PC-9 (cell line): ENCODE measurements around the gene TSHZ3. TPM values are rescaled to one million over a fixed set of nuclear protein-coding genes. Genes with fewer than 3 reads are reported as not detected.

Source experiments
- BruUV-seq: library from RNA; stranded (reverse); fragments of 400-500 nt; replicated peaks from 2 replicates; lab custom pipeline; 2021; lab: Mats Ljungman, UMichigan
- CTCF ChIA-PET: fragments of 300-600 bp; sonication (Branson Sonifier 250); formaldehyde crosslinking; loops from one replicate; lab custom pipeline; 2022; ENCODE audit warnings: antibody characterized with exemption; lab: Charles Lee
- POLR2A ChIA-PET: fragments of 300-600 bp; sonication (Branson Sonifier 250); formaldehyde crosslinking; loops from one replicate; lab custom pipeline; 2022; ENCODE audit warnings: antibody characterized with exemption; ENCODE audit not compliant: unreplicated experiment; lab: Charles Lee
- DNase-seq, 2 experiments: peaks; one replicate each; pipeline versions ENCODE4 v3.0.0 to v3.0.0-alpha.2; 2015 to 2022; ENCODE audit warnings: mixed read lengths in 1 of 2
- H2AFZ ChIP-seq: fragments of 200-600 bp; sonication (generic); 2 replicates; pipeline ENCODE4 v1.8.1; 2017; ENCODE audit warnings: antibody characterized with exemption
- H3F3A ChIP-seq: fragments of 200-600 bp; sonication (generic); 2 replicates; pipeline ENCODE4 v1.8.1; 2017; ENCODE audit warnings: antibody characterized with exemption, mild to moderate bottlenecking, low read depth; ENCODE audit not compliant: insufficient read depth
- H3K27ac ChIP-seq: fragments of 200-600 bp; sonication (generic); 2 replicates; pipeline ENCODE4 v1.6.1; 2016; ENCODE audit warnings: mixed run types
- H3K27me3 ChIP-seq: fragments of 200-600 bp; sonication (generic); 2 replicates; pipeline ENCODE4 v1.6.1; 2016; ENCODE audit warnings: low read depth, mixed run types; ENCODE audit not compliant: insufficient read depth
- H3K36me3 ChIP-seq: fragments of 200-600 bp; sonication (generic); 2 replicates; pipeline ENCODE4 v1.6.1; 2016; ENCODE audit warnings: low read depth, mixed run types
- H3K4me1 ChIP-seq: fragments of 200-600 bp; sonication (generic); replicated peaks from 2 replicates; pipeline ENCODE4 v1.6.1; 2016; ENCODE audit warnings: mixed run types; ENCODE audit not compliant: insufficient read depth
- H3K4me2 ChIP-seq: fragments of 200-600 bp; sonication (generic); 2 replicates; pipeline ENCODE4 v1.6.1; 2017; ENCODE audit warnings: mixed run types
- H3K4me3 ChIP-seq: fragments of 200-600 bp; sonication (generic); 2 replicates; pipeline ENCODE4 v1.6.1; 2016; ENCODE audit warnings: mixed run types
- H3K79me2 ChIP-seq: fragments of 200-600 bp; sonication (generic); 2 replicates; pipeline ENCODE4 v1.6.1; 2017; ENCODE audit warnings: low read depth, mixed run types
- H3K9me2 ChIP-seq: fragments of 200-600 bp; sonication (generic); 2 replicates; pipeline ENCODE4 v1.8.1; 2017; ENCODE audit warnings: mild to moderate bottlenecking; ENCODE audit not compliant: insufficient read depth
- H3K9me3 ChIP-seq: fragments of 200-600 bp; sonication (generic); 2 replicates; pipeline ENCODE4 v1.8.1; 2016; ENCODE audit warnings: low read depth; ENCODE audit not compliant: insufficient read depth
- H4K20me1 ChIP-seq: fragments of 200-600 bp; sonication (generic); 2 replicates; pipeline ENCODE4 v1.8.1; 2017; ENCODE audit not compliant: insufficient read depth
- EZH2 ChIP-seq: fragments of 200-600 bp; sonication (generic); IDR thresholded peaks from 2 replicates; pipeline ENCODE4 v1.8.0; 2017; ENCODE audit warnings: antibody characterized with exemption, low read depth
- intact Hi-C: fragments of 100-400 bp; cut with micrococcal nuclease; formaldehyde crosslinking; loops from one replicate; pipeline ENCODE4 v1.10.0; 2022; ENCODE audit not compliant: unreplicated experiment
- total RNA-seq: library from RNA; stranded (reverse); gene quantifications from 2 replicates; pipeline ENCODE4 v1.2.3, GENCODE V29; 2021
- TF ChIP-seq, protein P1 (sequence below): fragments of 200-600 bp; sonication (generic); conservative IDR thresholded peaks from 2 replicates; pipeline ENCODE4 v1.6.1; 2017; ENCODE audit warnings: mixed run types, antibody characterized with exemption, mild to moderate bottlenecking, moderate library complexity

TSHZ3 gene
- total RNA-seq, 1 experiment from 2014 or later, result not detected

DNA sequence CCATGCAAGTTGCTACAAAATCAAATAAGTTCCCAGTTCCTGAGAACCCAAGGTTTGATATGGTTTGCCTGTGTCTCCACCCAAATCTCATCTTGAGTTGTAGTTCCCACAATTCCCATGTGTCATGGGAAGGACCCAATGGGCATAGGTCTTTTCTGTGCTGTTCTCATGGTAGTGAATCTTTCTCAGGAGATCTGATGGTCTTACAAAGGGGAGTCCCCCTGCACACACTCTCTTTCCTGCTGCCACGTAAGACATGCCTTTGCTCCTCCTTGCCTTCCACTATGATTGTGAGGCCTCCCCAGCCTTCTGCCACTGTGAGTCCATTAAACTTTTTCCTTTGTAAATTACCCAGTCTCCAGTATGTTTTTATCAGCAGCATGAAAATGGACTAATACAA is 28.5 kb upstream of the TSHZ3 start:
- Histone ChIP-seq H3K36me3 (no peaks in the 10 kb centered on the region), H3K4me3 (no peak overlapping the region), H3K9me3 (no peaks in the 10 kb centered on the region), H2AFZ (no peak overlapping the region), H3F3A (no peaks in the 10 kb centered on the region), H3K9me2 (no peaks in the 10 kb centered on the region), H3K4me2 (no peak overlapping the region), H3K79me2 (no peaks in the 10 kb centered on the region), H4K20me1 (no peaks in the 10 kb centered on the region), H3K27ac (no peak overlapping the region), H3K27me3 (peaks cover 17% of the 10 kb centered on the region; the same call in 1 of the 2 replicates), H3K4me1 (no peaks in the 10 kb centered on the region)
- ChIA-PET CTCF (no interaction called here), POLR2A (no interaction called here)
- no TSS peak for BruUV-seq
- intact Hi-C loops, result no loop called here
- no peak for DNase-seq
- TF ChIP-seq, protein P1, sequence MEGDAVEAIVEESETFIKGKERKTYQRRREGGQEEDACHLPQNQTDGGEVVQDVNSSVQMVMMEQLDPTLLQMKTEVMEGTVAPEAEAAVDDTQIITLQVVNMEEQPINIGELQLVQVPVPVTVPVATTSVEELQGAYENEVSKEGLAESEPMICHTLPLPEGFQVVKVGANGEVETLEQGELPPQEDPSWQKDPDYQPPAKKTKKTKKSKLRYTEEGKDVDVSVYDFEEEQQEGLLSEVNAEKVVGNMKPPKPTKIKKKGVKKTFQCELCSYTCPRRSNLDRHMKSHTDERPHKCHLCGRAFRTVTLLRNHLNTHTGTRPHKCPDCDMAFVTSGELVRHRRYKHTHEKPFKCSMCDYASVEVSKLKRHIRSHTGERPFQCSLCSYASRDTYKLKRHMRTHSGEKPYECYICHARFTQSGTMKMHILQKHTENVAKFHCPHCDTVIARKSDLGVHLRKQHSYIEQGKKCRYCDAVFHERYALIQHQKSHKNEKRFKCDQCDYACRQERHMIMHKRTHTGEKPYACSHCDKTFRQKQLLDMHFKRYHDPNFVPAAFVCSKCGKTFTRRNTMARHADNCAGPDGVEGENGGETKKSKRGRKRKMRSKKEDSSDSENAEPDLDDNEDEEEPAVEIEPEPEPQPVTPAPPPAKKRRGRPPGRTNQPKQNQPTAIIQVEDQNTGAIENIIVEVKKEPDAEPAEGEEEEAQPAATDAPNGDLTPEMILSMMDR, result no peak
- no peak for TF ChIP-seq EZH2

DNA sequence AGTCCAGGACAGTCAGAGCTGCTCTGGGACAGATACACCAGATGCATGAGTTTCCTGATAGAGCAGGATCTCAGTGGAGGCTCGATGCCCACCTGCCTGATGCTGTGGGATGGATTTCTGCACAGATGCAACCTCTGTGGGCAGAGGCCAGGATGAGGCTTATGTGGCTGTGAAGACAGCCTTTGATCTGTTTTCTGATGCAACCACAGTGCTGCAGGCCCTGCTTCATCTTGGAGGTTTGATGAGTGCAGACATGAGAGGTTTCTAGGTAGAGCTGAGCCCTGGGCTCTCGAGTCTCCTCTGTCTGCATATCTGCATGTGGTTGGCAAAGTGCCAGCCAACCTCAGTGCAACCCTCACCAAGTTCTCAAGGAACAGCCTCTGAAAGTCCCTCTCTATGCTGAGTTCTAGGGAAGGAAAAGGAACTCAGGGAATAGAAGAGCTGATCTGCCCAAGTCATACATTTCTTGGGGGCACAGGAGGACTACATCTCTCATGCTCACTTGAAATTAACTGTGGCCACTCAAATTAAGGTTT is 23.1 kb upstream of the TSHZ3 start:
- H3K9me3 ChIP-seq, result no peaks in the 10 kb centered on the region
- CTCF ChIA-PET, result no interaction called here
- no peaks in the 10 kb centered on the region for H3K36me3 ChIP-seq
- no TSS peak for BruUV-seq
- no peak for TF ChIP-seq EZH2
- TF ChIP-seq, protein P1, result no peak
- H3K9me2 ChIP-seq, result no peaks in the 10 kb centered on the region
- H3K4me2 ChIP-seq, result no peak overlapping the region
- intact Hi-C loops, result no loop called here
- no peak for DNase-seq
- H3F3A ChIP-seq, result no peaks in the 10 kb centered on the region
- no peak overlapping the region for H3K4me3 ChIP-seq
- no peak overlapping the region for H3K27ac ChIP-seq
- H2AFZ ChIP-seq, result no peak overlapping the region
- no peaks in the 10 kb centered on the region for H3K4me1 ChIP-seq
- H3K27me3 ChIP-seq, result peaks cover 18% of the 10 kb centered on the region
- POLR2A ChIA-PET, result no interaction called here
- H4K20me1 ChIP-seq, result no peaks in the 10 kb centered on the region
- no peaks in the 10 kb centered on the region for H3K79me2 ChIP-seq

DNA sequence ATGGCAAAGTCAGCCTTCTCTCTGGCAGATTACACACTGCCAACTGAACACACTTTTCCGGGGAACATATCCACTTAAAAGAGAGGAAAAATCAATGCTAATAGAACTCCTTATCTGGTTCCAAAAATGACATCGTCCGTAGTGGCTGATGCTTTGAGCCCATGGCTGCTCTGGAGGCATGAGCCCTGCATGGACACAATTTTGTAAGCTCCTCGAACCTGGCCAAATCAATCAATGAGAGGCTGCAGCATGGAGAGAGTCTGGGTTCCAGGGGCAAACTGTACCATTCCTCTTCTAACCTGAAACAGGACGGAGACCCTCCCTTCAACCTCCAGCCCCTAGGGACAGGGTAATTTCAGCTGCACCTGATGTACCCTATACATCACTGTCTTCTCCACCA is 21.0 kb upstream of the TSHZ3 start:
- POLR2A ChIA-PET, result no interaction called here
- no TSS peak for BruUV-seq
- no peaks in the 10 kb centered on the region for H3K4me1 ChIP-seq
- H3K79me2 ChIP-seq, result no peaks in the 10 kb centered on the region
- no peak for TF ChIP-seq EZH2
- TF ChIP-seq, protein P1, result no peak
- no peaks in the 10 kb centered on the region for H3K9me2 ChIP-seq
- H4K20me1 ChIP-seq, result no peaks in the 10 kb centered on the region
- no peak overlapping the region for H3K4me2 ChIP-seq
- H3K27ac ChIP-seq, result no peak overlapping the region
- no peak overlapping the region for H2AFZ ChIP-seq
- CTCF ChIA-PET, result no interaction called here
- H3K4me3 ChIP-seq, result no peak overlapping the region
- no peaks in the 10 kb centered on the region for H3K9me3 ChIP-seq
- intact Hi-C loops, result no loop called here
- H3F3A ChIP-seq, result no peaks in the 10 kb centered on the region
- no peak for DNase-seq
- peaks cover 39% of the 10 kb centered on the region for H3K27me3 ChIP-seq
- H3K36me3 ChIP-seq, result no peaks in the 10 kb centered on the region
